GM12878 (cell line): ENCODE data around the gene DIS3L. TPM values are rescaled to one million over a fixed set of nuclear protein-coding genes. Genes with fewer than 3 reads are reported as not detected.

ENCODE experiments used
- ATAC-seq: fragments of 200-7000 bp; cut with Tn5 transposase; 3 replicates; pipeline ENCODE4 v1.9.1; 2020; ENCODE audit warnings: mild to moderate bottlenecking, moderate library complexity
- BruUV-seq: library from RNA; stranded (reverse); fragments of 400-500 nt; replicated peaks from 2 replicates; lab custom pipeline; 2021; lab: Mats Ljungman, UMichigan
- CTCF ChIA-PET: fragments of 300-600 bp; sonication (Branson Sonifier 250); formaldehyde crosslinking; extraction: SDS; loops from one replicate; lab custom pipeline; 2021; ENCODE audit warnings: inconsistent platforms; lab: Yijun Ruan, JAX
- POLR2A ChIA-PET: fragments of 350-600 bp; formaldehyde crosslinking; extraction: SDS; loops from one replicate; lab custom pipeline; 2021; ENCODE audit warnings: inconsistent platforms; lab: Charles Lee
- RAD21 ChIA-PET: fragments of 300-600 bp; sonication (Branson Sonifier 250); formaldehyde crosslinking; loops from one replicate; lab custom pipeline; 2023; ENCODE audit warnings: antibody characterized with exemption; ENCODE audit not compliant: unreplicated experiment; lab: Charles Lee
- SMC1A ChIA-PET: fragments of 300-600 bp; sonication (Branson Sonifier 250); formaldehyde crosslinking; loops from one replicate; lab custom pipeline; 2023; ENCODE audit not compliant: unreplicated experiment, uncharacterized antibody; lab: Charles Lee
- DNase-seq: peaks from one replicate; pipeline ENCODE4 v3.0.0-alpha.2; 2011; ENCODE audit warnings: low read depth, low spot score
- FAIRE-seq: peaks from 3 replicates; lab custom pipeline; 2011; peaks lifted over from hg19 to GRCh38; lab: Jason Lieb, UNC
- H2AFZ ChIP-seq: 2 replicates; pipeline ENCODE4 v1.6.0; 2011; ENCODE audit warnings: low read depth, low read length, control low read depth; ENCODE audit not compliant: control insufficient read depth
- H3K27ac ChIP-seq: 2 replicates; pipeline ENCODE4 v1.5.1; 2011; ENCODE audit warnings: control low read depth; ENCODE audit not compliant: control insufficient read depth, insufficient read depth
- H3K27me3 ChIP-seq, 2 experiments: replicated peaks in 1 of 2; 2 replicates each; pipeline versions ENCODE4 v1.6.0 to v1.6.1; 2011; ENCODE audit warnings: low read length in 1 of 2; ENCODE audit not compliant: control insufficient read depth in 2 of 2, insufficient read depth in 2 of 2
- H3K36me3 ChIP-seq, 2 experiments: 2 replicates each; pipeline ENCODE4 v1.5.1; 2011; ENCODE audit warnings: low read length in 1 of 2; ENCODE audit not compliant: control insufficient read depth in 2 of 2, insufficient read depth in 2 of 2
- H3K4me1 ChIP-seq: 2 replicates; pipeline ENCODE4 v1.6.1; 2011; ENCODE audit warnings: mild to moderate bottlenecking, low read length, moderate library complexity, mixed read lengths; ENCODE audit not compliant: control insufficient read depth, insufficient read depth
- H3K4me2 ChIP-seq: 2 replicates; pipeline ENCODE4 v1.6.0; 2011; ENCODE audit warnings: control low read depth; ENCODE audit not compliant: control insufficient read depth, insufficient read depth
- H3K4me3 ChIP-seq: fragments of 200-600 bp; sonication (generic); 2 replicates; pipeline ENCODE4 v1.5.1; 2016
- H3K79me2 ChIP-seq: 2 replicates; pipeline ENCODE4 v1.6.0; 2011; ENCODE audit warnings: low read length; ENCODE audit not compliant: control insufficient read depth, insufficient read depth
- H3K9ac ChIP-seq: 2 replicates; pipeline ENCODE4 v1.8.0; 2011; ENCODE audit warnings: low read length, control low read depth, mixed read lengths; ENCODE audit not compliant: control insufficient read depth, insufficient read depth
- H3K9me3 ChIP-seq: replicated peaks from 3 replicates; pipeline ENCODE4 v1.5.1; 2011; ENCODE audit warnings: mild to moderate bottlenecking, low read length; ENCODE audit not compliant: control insufficient read depth, insufficient read depth
- H4K20me1 ChIP-seq: 2 replicates; pipeline ENCODE4 v1.6.0; 2011; ENCODE audit not compliant: control insufficient read depth, insufficient read depth
- E4F1 ChIP-seq: fragments of 450-650 bp; IDR thresholded peaks from 2 replicates; pipeline ENCODE4 v1.6.1; 2018; ENCODE audit warnings: borderline replicate concordance, mild to moderate bottlenecking; ENCODE audit not compliant: partially characterized antibody
- HSF1 ChIP-seq: fragments of 150-350 bp; IDR thresholded peaks from 2 replicates; pipeline ENCODE4 v1.6.1; 2014; ENCODE audit warnings: mild to moderate bottlenecking, low read depth, low read length
- IKZF1 ChIP-seq: fragments of 450-650 bp; conservative IDR thresholded peaks from 2 replicates; pipeline ENCODE4 v1.6.1; 2017; ENCODE audit warnings: antibody characterized with exemption, mild to moderate bottlenecking
- MTA2 ChIP-seq: fragments of 450-650 bp; IDR thresholded peaks from 2 replicates; pipeline ENCODE4 v1.6.1; 2016; ENCODE audit warnings: low read depth, mild to moderate bottlenecking, moderate library complexity
- PAX8 ChIP-seq: fragments of 450-650 bp; IDR thresholded peaks from 2 replicates; pipeline ENCODE4 v1.6.1; 2017; ENCODE audit warnings: mild to moderate bottlenecking, moderate library complexity
- PBX3 ChIP-seq: IDR thresholded peaks from 2 replicates; pipeline ENCODE4 v1.6.1; 2011; ENCODE audit warnings: mild to moderate bottlenecking, low read depth, low read length, moderate library complexity; ENCODE audit not compliant: insufficient replicate concordance
- SREBF2 ChIP-seq: IDR thresholded peaks from 2 replicates; pipeline ENCODE4 v1.6.1; 2012; ENCODE audit warnings: mild to moderate bottlenecking, low read length
- TAF1 ChIP-seq: IDR thresholded peaks from 2 replicates; pipeline ENCODE4 v1.6.1; 2011; ENCODE audit warnings: mild to moderate bottlenecking, low read depth, low read length, borderline replicate concordance
- ZBTB33 ChIP-seq: fragments of 450-650 bp; IDR thresholded peaks from 2 replicates; pipeline ENCODE4 v1.6.1; 2017; ENCODE audit warnings: mild to moderate bottlenecking
- WGBS: methylation state at CpG from one replicate; pipeline ENCODE4 v1.1.6; 2016; ENCODE audit warnings: low lambda C conversion rate; ENCODE audit not compliant: insufficient replicate concordance, insufficient coverage; ENCODE audit errors: missing lambda C conversion rate; 5-methylcytosine and 5-hydroxymethylcytosine counted together
- in situ Hi-C: fragments of 300-500 bp; cut with MboI; formaldehyde crosslinking; loops from 9 replicates; pipeline ENCODE4 v1.14.3; 2018; ENCODE audit warnings: mixed read lengths
- intact Hi-C: fragments of 100-400 bp; cut with micrococcal nuclease; formaldehyde crosslinking; loops from one replicate; pipeline ENCODE4 v1.14.2; 2022; ENCODE audit not compliant: unreplicated experiment
- polyA plus RNA-seq, 11 experiments: library from polyadenylated mRNA; depleted of rRNA in 4 of 11; unstranded in 6 of 11; stranded (reverse) in 5 of 11; fragments of >200 nt; fragmentation: Nextera tagmentation in 4 of 11; fragmentation: Illumina TruSeq in 1 of 11; extraction: Ambion mirVana in 4 of 11; extraction: Trizol in 1 of 11; gene quantifications; 1 replicate in 1 of 11; 2 replicates in 10 of 11; pipeline versions ENCODE4 v1.2.1 to v1.2.3, GENCODE V29; 2011 to 2016; ENCODE audit warnings: inconsistent platforms in 2 of 11, missing spikeins in 2 of 11, low read depth in 1 of 11
- total RNA-seq, 4 experiments: library from RNA; depleted of rRNA in 3 of 4; stranded (reverse); fragments of >200 nt in 3 of 4; fragmentation: Illumina TruSeq in 1 of 4; extraction: Trizol in 1 of 4; gene quantifications; 2 replicates each; pipeline versions ENCODE4 v1.2.1 to v1.2.3, GENCODE V29; 2013 to 2021
- TF ChIP-seq, protein P1 (sequence below): fragments of 450-650 bp; IDR thresholded peaks from 2 replicates; pipeline ENCODE4 v1.6.1; 2016; ENCODE audit warnings: mild to moderate bottlenecking
- TF ChIP-seq, protein P2 (sequence below): IDR thresholded peaks from 2 replicates; pipeline ENCODE4 v1.6.1; 2011; ENCODE audit warnings: borderline replicate concordance, low read depth, mild to moderate bottlenecking, moderate library complexity, low read length; ENCODE audit not compliant: insufficient read depth, poor library complexity, severe bottlenecking
- TF ChIP-seq, protein P3 (sequence below): IDR thresholded peaks from 2 replicates; pipeline ENCODE4 v1.6.1; 2012; ENCODE audit warnings: low read depth, low read length, improper control_type of control experiment

Gene DIS3L
- total and polyA plus RNA-seq, 10 of the 15 experiments (the other 5 are each of a cell fraction or from before 2014, with no cell fraction given), result 7.6 to 33.7 (median 25.5) TPM

GRCh38 chr15:66362776-66363175 lies 69.4 kb downstream of the DIS3L start:
- CTCF ChIA-PET, result no interaction called here
- SMC1A ChIA-PET, result interaction anchor here (1.1 kb wide), 1 partner anchor 25 kb away, joined by 3 read pairs; no protein-coding TSS in a partner anchor
- Histone ChIP-seq H3K9ac (no peak overlapping the region), H3K27me3 (no peaks in the 10 kb centered on the region), H2AFZ (no peak overlapping the region), H3K4me2 (no peak overlapping the region), H3K4me3 (no peak overlapping the region), H3K36me3 (no peaks in the 10 kb centered on the region), H4K20me1 (no peaks in the 10 kb centered on the region), H3K9me3 (no peaks in the 10 kb centered on the region), H3K27ac (no peak overlapping the region), H3K4me1 (peaks cover 8% of the 10 kb centered on the region)
- 100% methylated on average over 1 of the region's 1 CpG for WGBS
- no TSS peak for BruUV-seq
- POLR2A ChIA-PET, result no interaction called here
- intact Hi-C loops (no loop called here), in situ Hi-C loops (no loop called here)
- FAIRE-seq (no peak), ATAC-seq (no peak), DNase-seq (no peak)
- RAD21 ChIA-PET, result no interaction called here
- TF ChIP-seq, protein P1, sequence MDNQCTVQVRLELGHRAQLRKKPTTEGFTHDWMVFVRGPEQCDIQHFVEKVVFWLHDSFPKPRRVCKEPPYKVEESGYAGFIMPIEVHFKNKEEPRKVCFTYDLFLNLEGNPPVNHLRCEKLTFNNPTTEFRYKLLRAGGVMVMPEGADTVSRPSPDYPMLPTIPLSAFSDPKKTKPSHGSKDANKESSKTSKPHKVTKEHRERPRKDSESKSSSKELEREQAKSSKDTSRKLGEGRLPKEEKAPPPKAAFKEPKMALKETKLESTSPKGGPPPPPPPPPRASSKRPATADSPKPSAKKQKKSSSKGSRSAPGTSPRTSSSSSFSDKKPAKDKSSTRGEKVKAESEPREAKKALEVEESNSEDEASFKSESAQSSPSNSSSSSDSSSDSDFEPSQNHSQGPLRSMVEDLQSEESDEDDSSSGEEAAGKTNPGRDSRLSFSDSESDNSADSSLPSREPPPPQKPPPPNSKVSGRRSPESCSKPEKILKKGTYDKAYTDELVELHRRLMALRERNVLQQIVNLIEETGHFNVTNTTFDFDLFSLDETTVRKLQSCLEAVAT, result no peak
- no peak for TF ChIP-seq ZBTB33
- no peak for TF ChIP-seq MTA2
- TF ChIP-seq TAF1, result no peak
- TF ChIP-seq IKZF1, result no peak
- TF ChIP-seq HSF1, result no peak
- no peak for TF ChIP-seq SREBF2
- TF ChIP-seq, protein P2, sequence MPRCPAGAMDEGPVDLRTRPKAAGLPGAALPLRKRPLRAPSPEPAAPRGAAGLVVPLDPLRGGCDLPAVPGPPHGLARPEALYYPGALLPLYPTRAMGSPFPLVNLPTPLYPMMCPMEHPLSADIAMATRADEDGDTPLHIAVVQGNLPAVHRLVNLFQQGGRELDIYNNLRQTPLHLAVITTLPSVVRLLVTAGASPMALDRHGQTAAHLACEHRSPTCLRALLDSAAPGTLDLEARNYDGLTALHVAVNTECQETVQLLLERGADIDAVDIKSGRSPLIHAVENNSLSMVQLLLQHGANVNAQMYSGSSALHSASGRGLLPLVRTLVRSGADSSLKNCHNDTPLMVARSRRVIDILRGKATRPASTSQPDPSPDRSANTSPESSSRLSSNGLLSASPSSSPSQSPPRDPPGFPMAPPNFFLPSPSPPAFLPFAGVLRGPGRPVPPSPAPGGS, result no peak
- no peak for TF ChIP-seq PBX3
- TF ChIP-seq PAX8, result no peak
- TF ChIP-seq, protein P3, sequence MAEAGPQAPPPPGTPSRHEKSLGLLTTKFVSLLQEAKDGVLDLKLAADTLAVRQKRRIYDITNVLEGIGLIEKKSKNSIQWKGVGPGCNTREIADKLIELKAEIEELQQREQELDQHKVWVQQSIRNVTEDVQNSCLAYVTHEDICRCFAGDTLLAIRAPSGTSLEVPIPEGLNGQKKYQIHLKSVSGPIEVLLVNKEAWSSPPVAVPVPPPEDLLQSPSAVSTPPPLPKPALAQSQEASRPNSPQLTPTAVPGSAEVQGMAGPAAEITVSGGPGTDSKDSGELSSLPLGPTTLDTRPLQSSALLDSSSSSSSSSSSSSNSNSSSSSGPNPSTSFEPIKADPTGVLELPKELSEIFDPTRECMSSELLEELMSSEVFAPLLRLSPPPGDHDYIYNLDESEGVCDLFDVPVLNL, result no peak
- no peak for TF ChIP-seq E4F1
- TF ChIP-seq, all 136 proteins: peak for 0
- H3K79me2 ChIP-seq, result no peaks in the 10 kb centered on the region
